ENCODE results near the gene DPM3.
"Not testable (repeated sequence)": the region's sequence is repeated elsewhere in the genome, so short reads cannot be mapped to it uniquely, and the experiment has no call there.

DPM3 gene, protein sequence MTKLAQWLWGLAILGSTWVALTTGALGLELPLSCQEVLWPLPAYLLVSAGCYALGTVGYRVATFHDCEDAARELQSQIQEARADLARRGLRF

DNA sequence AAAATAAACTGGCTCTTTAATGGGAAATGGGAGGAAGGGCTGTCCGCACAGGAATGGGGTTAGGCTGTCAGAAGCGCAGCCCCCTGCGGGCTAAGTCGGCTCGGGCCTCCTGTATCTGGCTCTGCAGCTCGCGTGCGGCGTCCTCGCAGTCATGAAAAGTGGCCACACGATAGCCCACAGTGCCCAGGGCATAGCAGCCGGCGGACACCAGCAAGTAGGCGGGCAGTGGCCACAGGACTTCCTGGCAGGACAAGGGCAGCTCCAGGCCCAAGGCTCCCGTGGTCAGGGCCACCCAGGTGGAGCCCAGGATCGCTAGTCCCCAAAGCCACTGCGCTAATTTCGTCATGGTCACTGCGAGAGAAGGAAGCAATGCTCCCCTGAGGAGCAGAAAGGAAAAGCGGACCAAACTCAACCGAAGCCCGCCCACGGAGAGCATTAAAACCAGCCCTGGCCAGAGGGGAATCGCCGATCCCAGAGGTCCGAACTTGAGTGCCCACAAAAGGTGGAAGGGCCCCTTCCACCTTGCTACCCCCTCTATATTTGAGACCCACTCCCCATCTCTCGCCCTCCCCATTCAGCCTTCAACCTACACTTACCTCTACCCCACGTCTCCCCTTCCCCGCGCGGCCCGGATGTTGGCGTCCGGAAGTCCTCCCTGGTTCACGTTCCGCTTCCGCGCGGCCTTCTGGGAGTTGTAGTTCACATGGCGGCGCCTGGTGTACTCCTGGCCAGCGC, at the start of gene DPM3:
TSS of gene DPM3 (minus strand) at position 637 of the 735 bp plus-strand sequence. CDS start at position 346, 291 bp downstream.
- DNase-seq (ENCODE audit: low read depth, low spot score) = peak; percentile 92

DNA sequence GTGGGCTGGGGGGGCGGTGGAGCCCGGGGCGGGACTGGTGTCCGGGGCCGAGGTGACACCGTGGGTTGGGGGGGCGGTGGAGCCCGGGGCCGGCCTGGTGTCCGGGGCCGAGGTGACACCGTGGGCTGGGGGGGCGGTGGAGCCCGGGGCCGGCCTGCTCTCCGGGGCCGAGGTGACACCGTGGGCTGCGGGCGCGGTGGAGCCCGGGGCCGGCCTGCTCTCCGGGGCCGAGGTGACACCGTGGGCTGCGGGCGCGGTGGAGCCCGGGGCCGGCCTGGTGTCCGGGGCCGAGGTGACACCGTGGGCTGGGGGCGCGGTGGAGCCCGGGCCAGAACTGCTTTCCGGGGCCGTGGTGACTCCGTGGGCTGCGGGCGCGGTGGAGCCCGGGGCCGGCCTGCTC, 49.6 kb upstream of the DPM3 start:
- not testable (repeated sequence) for DNase-seq (ENCODE audit: low read depth, low spot score)

DNA sequence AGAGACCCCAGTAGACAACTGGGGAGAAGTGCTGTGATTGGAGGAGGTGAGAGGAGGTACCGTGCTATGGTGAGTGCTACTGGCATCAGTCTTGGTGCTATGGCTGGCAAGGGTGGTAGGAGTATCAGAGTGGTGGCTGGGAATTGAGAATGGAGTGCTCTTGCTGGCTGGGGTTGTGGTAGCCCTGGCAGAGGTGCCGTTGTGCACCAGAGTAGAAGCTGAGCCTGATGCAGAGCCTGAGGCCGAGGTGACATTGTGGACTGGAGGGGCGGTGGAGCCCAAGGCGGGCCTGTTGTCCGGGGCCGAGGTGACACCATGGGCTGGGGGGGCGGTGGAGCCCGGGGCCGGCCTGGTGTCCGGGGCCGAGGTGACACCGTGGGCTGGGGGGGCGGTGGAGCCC, 47.9 kb upstream of the DPM3 start:
- DNase-seq (ENCODE audit: low read depth, low spot score) = no peak

DNA sequence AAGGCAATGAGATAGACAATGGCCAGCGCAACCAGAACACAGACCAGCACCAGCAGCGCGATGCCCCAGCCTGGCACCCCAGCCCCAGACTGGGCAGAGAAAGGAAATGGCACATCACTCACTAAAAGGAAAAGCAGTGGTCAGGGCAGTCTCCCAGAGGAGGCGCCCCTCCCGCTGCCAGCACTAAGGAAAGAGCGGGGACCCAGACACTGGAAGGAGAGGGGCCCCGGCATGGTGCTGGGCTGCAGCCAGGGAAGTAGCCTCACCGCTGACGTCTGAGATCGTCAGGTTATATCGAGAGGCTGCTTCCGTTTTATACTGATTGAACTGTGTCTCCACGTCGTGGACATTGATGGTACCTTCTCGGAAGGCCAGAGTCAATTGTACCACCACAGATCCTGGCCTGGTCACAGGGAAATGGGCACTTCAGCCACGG, 47.1 kb upstream of the DPM3 start:
- no peak for DNase-seq (ENCODE audit: low read depth, low spot score)

DNA sequence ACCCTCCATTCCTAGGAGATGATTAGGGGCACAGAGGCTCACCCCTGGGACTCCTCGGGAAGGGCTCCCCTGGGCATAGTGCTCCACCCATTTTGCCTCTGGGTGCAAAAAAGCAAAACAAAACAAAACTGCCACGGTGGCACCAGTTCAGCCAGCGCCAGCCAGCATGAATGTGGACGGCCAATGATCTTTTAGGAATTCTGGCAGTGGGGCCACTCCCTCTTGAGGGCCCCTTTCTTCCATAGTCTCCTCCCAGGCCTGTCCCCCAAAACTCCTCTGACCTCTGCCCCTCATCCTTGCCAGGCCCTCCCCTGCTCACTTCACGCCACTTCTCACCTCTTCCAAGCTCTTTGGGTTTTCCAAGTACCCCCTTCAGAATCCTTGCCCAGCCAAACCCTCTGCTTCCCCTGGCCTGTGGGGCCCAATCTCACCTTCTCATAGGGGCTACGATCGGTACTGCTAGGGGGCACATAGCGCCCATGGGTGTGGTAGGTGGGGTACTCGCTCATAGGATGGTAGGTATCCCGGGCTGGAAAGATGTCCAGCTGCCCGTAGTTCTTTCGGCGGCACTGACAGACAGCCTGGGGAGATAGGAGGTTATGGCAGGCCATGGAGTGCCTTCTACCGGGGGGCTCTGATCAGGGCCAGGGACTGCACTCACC, 46.6 kb upstream of the DPM3 start:
- DNase-seq (ENCODE audit: low read depth, low spot score) = no peak

DNA sequence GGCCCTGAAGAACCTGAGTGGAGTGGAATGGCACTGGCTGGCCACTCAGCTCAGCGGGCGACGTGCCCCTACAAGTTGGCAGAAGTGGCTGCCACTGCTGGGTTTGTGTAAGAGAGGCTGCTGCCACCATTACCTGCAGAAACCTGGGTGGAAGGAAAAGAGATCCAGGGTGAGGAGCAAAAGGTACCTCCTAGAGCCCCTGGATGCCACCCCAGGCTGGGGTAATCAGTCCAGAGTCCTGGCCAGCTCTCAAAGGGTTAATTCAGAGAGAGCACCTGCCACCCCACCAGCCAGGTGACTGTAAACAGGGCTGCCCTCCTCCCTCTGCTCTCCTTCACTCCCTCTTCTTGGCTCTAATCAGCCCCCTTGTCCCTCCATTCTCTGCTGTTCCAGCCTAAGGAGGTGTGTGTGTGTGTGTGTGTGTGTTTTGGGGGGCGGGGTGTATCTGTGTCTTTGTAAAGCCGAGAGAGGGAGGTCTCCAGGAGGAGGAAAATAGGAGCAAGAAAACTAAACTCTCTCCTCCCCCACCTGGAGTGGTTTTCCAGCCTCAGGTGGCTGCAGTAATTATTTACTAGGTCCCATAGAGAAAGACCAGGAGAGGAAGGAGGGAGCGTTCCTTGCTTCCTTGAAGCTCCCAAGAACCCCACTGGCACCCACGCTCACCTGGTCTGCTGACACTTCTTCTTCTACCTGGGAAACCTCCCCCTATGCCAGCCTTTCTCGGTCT, 45.9 kb upstream of the DPM3 start:
- DNase-seq (ENCODE audit: low read depth, low spot score) = no peak

DNA sequence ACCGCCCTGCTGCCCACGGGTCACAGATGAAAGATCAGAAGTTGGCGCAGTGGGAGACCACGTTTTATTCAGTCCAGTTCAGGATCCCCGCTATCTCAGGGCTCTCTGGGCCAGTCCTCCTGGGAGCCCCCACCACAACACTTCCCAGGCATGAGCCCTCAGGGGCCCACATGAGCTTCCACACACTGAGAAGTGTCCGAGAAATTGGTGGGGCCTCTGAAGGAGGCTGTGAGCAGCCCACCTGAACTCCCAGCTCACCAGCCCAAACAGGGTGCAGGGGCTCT, 45.4 kb upstream of the DPM3 start:
- no peak for DNase-seq (ENCODE audit: low read depth, low spot score)

DNA sequence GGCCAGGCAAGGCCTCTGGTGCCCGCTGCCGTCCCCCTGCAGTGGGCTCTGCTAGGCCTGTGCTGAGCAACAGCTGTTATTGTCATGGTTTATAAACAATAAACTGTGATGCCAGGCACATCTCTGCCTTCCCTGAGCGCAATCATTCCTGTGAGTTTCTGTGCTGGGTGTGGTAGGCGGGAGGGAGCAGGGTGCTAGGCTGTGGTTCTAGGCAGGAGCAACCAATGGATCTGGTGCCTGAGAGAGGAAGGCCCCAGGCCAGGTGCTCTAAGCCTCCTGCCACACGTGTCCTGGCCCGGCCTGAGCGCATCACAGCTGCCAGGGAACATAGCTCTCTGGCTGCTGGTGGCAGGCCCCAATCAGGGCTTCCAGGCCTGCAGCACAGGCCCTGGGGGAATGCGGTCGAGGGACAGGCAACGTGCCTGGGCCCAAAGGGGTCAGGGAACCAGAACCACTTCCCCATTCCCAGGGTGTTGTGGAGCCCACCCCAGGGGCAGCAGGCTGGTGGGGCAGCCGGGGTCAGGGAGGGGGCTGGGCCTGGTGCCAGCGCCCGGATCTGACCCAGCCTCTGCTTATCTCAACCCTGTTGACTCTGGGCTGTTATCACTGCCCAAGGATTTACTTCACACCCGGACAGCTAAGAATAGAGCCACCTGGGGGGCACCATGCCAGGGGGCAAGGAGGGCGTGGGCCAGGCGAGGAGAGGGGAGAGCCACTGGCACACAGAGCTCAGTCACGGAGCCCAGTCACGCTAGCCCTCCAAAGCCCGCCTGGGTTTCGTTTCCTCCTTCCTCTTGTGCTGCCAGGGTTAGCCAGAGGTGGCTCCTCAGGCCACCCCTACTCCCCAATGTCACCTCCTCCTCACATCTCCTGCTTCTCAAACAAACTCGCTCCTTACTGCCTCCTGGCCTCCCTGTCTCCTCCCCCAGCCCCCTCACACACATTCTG, 44.8 kb upstream of the DPM3 start:
- DNase-seq (ENCODE audit: low read depth, low spot score) = peak; percentile 5

DNA sequence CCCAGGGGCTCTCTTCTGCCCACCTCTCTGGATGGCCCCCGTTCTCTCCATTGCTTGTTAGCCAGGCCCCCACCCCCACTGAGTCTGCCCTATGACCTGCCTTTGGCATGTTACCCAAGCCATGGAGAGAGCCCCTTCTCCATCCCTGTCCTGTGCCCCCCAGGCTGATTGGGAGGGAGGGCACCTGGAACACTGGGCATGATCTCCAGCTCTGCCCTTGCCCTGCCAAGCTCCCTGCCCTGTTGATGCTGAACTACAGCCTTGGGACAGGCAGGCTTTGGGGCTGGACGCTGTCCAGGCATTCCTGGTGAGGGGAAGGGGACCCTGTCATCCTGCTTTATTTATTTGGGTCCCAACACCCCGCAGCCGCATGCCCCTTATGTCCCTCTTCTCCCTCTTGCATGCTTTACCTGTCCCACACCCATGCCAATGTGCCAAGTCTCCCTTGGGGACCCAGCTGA, 44.0 kb upstream of the DPM3 start:
- DNase-seq (ENCODE audit: low read depth, low spot score) = peak; percentile 5

DNA sequence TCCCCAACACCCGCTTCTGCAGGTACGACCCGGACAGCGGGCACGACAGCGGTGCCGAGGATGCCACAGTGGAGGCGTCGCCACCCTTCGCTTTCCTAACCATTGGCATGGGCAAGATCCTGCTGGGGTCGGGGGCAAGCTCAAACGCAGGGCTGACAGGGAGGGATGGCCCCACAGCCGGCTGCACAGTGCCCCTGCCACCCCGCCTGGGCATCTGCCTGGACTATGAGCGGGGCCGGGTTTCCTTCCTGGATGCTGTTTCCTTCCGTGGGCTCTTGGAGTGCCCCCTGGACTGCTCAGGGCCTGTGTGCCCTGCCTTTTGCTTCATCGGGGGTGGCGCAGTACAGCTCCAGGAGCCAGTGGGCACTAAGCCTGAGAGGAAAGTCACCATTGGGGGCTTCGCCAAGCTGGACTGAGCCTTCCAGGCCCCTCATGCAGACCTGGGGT, 43.5 kb upstream of the DPM3 start:
- DNase-seq (ENCODE audit: low read depth, low spot score) = no peak

DNA sequence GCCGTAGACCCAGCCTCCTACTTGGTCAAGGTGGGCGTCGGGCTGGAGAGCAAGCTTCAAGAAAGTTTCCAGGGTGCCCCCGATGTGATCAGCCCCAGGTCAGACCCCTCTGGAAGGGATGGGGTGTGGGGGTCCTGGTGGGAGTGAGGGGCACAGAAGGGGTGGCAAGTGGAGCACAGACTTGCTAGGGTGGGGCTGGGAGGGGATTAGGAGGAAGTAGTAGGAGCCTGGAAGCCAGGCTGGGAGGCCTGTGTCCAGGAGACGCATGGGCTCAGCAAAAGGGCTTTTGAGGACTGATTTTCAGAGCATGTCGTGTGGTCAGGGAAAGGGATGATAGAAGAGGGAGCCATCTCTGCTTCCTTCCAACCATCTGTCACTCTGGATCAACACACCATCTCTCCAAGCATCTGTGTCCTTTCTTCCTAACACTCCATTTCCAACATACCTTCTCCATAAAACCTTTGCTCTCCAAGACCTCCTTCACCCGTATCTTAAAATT, 41.8 kb upstream of the DPM3 start:
- no peak for DNase-seq (ENCODE audit: low read depth, low spot score)

DNA sequence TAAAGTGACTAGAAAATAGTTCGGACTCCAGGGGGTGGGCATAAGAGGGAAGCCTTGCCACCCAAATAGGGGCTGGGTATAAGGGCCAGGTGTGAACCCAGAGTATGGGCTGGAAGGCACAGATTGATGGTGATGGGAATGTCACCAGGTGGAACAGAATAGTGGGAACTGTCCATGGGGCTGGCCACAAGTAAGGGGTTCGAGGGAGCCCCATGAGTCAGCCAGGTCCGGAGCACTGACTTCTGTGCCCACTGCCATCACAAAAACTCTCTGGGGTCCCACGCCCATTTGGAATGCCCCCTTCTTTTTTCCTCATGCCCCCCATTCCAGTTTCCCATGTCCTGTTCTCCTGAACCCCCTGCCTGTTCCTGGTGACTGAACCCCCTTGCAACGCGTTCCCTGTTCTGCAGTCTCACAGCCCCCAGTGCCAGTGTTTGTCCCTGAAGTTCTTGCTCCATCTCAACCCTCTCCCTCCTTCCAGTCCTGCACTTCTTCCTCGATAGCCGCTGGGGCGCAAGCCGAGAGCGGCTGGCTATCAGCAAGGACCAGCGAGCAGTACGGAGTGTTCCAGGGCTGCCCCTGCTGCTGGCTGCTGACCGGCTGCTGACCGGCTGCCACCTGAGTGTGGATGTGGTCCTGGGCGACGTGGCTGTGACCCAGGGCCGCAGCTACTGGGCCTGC, 41.2 kb upstream of the DPM3 start:
- no peak for DNase-seq (ENCODE audit: low read depth, low spot score)

DNA sequence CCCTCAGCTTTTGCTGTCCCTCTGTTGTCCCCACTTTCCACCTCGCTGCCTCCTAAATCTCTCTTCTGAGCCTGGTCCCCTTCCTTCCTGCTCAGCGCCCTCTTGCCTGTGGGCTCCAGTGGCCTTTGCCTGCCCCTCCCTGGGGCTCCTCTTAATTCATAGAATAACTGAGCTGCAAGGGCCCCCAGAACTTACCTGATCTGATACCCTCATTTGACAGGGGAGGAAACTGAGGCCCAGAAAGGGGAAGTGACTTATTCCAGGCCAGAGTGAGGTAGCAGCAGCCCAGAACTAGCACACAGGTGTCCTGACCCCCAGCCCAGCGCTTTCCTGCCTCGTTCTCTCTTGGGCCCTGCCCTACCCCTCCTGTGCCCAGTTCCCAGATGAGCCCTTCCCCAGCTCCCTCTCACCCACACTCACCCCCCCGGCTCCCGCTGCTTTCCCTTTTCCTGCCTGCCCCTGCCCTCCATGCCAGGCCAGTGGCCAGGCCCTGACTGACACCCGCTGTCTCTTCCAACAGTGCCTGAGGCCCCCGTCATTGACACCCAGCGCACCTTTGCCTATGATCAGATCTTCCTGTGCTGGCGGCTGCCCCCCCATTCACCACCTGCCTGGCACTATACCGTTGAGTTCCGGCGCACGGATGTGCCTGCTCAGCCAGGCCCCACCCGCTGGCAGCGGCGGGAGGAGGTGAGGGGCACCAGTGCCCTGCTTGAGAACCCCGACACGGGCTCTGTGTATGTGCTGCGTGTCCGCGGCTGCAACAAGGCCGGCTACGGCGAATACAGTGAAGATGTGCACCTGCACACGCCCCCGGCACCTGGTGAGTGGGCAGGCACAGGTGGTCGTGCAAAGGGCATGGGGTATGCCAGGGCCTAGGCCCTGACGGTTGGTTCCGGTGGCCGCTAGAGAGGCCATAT, 39.0 kb upstream of the DPM3 start:
- no peak for DNase-seq (ENCODE audit: low read depth, low spot score)

DNA sequence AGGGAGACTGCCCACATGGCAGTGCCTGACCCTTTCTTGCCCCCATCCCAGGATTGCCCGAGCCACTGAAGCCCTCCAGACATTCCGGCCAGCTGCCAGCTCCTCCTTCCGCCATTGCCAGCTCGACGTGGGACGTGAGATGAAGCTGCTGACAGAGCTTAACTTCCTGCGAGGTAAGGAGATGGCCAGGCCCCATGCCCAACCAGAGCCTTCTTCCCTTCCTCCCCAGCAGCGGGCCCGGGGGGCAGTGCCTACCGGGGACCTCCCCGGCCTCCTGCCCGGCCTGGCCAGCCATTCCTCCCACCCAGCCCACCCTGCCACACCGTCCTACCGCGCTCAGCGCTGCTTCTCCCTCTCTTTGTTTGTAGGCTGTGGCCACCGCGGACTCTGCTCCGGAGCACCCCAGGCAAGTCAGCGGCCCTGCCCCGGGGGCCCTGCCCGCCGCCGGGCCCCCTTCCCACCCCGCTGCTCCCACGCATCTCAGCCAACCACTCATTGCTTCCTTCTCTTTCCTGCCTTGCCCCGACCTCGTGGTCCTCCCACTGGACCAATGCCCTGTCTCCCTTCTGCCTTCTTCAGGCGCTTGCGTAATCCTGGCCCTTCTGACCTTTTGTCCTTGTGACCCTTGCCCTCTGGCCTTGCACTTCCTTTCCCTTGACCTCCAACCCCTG, 38.2 kb upstream of the DPM3 start:
- DNase-seq (ENCODE audit: low read depth, low spot score) = no peak

DNA sequence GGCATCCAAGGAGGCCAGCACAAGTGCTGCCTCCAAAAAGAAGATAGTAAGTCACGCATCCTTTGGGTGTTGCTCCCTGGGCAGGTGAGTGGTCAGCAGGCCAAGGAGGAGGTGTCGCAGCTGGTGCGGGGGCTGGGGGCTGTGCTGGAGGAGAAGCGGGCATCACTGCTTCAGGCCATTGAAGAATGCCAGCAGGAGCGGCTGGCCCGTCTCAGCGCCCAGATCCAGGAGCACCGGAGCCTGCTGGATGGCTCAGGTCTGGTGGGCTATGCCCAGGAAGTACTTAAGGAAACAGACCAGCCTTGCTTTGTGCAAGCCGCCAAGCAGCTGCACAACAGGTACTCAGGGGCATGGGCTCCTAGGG, 37.6 kb upstream of the DPM3 start:
- no peak for DNase-seq (ENCODE audit: low read depth, low spot score)

DNA sequence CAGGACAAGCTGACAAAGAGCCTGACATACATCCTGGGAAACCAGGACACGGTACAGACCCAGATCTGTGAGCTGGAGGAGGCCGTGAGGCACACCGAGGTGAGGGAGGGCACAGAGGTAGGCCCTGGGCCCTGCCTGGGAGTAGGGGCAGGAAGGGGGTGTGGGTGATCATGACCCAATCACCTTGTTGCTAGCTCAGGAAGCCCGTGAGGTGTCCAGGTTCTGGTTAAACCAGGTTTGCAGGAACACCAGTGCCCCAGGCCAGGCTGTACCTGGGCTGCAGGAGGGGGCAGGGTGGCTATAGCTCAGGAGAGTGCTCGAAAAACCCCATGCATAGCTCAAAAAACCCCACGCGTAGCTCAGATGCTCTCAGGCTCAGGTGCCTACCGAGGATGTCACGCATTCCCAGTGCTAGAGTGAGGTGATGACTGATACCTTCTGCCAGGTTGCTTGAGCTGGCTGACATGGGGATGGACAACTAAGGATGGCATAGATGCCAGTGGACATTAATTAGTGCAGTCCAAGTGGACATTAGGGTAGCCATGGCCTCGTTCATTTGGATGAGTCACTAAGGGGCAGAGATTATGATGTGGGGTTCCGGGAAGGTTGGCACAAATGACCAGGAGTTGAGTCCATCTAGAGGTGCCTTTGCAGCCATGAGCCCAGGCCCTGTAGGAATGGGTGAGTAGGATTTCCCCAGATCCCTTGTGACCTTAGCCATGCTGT, 37.0 kb upstream of the DPM3 start:
- no peak for DNase-seq (ENCODE audit: low read depth, low spot score)

DNA sequence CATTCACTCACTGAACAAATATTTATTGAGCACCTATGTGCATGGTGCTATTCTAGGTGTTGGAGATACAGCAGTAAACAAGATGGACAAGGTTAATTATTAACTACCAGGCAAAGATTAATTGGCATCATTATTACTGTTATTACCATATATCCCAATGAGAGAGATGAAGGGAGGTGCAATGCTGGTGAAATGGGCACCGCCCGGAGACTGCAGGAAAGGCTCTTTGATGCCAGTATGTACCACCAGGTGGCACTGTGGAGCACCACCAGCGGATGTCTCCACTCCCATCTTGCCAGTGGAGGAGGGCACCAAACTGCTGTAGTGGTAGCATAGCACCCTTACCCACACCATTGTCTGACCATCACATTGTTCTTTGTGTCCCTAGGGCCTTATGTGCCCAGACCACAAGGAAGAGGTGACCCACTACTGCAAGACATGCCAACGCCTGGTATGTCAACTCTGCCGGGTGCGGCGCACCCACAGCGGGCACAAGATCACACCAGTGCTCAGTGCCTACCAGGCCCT, 36.3 kb upstream of the DPM3 start:
- peak; percentile 88 for DNase-seq (ENCODE audit: low read depth, low spot score)

DNA sequence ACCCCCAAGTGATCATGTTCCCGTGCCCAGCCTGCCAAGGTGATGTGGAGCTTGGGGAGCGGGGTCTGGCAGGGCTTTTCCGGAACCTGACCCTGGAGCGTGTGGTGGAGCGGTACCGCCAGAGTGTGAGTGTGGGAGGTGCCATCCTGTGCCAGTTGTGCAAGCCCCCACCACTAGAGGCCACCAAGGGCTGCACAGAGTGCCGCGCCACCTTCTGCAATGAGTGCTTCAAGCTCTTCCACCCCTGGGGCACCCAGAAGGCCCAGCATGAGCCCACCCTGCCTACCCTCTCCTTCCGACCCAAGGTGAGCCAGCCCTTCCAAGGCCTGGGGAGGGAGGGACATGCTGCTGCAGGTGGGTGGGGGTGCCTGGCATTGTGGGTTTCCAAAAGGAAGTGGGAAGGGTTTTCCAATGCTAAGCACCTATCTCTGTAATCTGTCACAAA, 35.6 kb upstream of the DPM3 start:
- peak; percentile 24 for DNase-seq (ENCODE audit: low read depth, low spot score)

Data from astrocyte of the hippocampus (primary cell).